Astrocyte (in vitro differentiated cells and primary cell): ENCODE results near the gene PDE11A. TPM values are rescaled to one million over a fixed set of nuclear protein-coding genes. Genes with fewer than 3 reads are reported as not detected.
A peak's percentile ranks its signal among the peaks of the same experiment; 100 is the strongest.

Experiments
- DNase-seq: peaks from one replicate; pipeline ENCODE4 v3.0.0-alpha.2; 2010; ENCODE audit warnings: low read depth
- FAIRE-seq: peaks from 2 replicates; lab custom pipeline; 2011; peaks lifted over from hg19 to GRCh38; lab: Jason Lieb, UNC
- H2AFZ ChIP-seq: 2 replicates; pipeline ENCODE4 v1.6.0; 2012; ENCODE audit warnings: low read depth, low read length, inconsistent platforms
- H3K27ac ChIP-seq: 2 replicates; pipeline ENCODE4 v1.5.1; 2011; ENCODE audit warnings: low read depth, low read length, inconsistent platforms
- H3K27me3 ChIP-seq: 2 replicates; pipeline ENCODE4 v1.6.0; 2011; ENCODE audit warnings: low read length, inconsistent platforms; ENCODE audit not compliant: insufficient read depth
- H3K36me3 ChIP-seq: 2 replicates; pipeline ENCODE4 v1.5.1; 2011; ENCODE audit warnings: low read length, inconsistent platforms; ENCODE audit not compliant: insufficient read depth
- H3K4me1 ChIP-seq: 2 replicates; pipeline ENCODE4 v1.5.1; 2011; ENCODE audit warnings: low read length, inconsistent platforms; ENCODE audit not compliant: insufficient read depth
- H3K4me2 ChIP-seq: 2 replicates; pipeline ENCODE4 v1.6.0; 2012; ENCODE audit warnings: low read length, inconsistent platforms
- H3K4me3 ChIP-seq: 2 replicates; pipeline ENCODE4 v1.5.1; 2011; ENCODE audit warnings: low read depth, mild to moderate bottlenecking, low read length, inconsistent platforms; ENCODE audit not compliant: insufficient read depth
- H3K79me2 ChIP-seq: 2 replicates; pipeline ENCODE4 v1.6.0; 2012; ENCODE audit warnings: mild to moderate bottlenecking, low read length, inconsistent platforms; ENCODE audit not compliant: insufficient read depth
- H3K9ac ChIP-seq: 2 replicates; pipeline ENCODE4 v1.6.0; 2012; ENCODE audit warnings: mild to moderate bottlenecking, low read length, inconsistent platforms
- H3K9me3 ChIP-seq: 2 replicates; pipeline ENCODE4 v1.5.1; 2012; ENCODE audit warnings: low read depth, mild to moderate bottlenecking, low read length, inconsistent platforms; ENCODE audit not compliant: insufficient read depth
- H4K20me1 ChIP-seq: 2 replicates; pipeline ENCODE4 v1.6.0; 2012; ENCODE audit warnings: low read length, inconsistent platforms; ENCODE audit not compliant: insufficient read depth
- H3K27ac Mint-ChIP-seq: one replicate; pipeline ENCODE4 v1.8.0; 2021; ENCODE audit warnings: mild to moderate bottlenecking, mixed read lengths; ENCODE audit not compliant: unreplicated experiment
- H3K27me3 Mint-ChIP-seq: one replicate; pipeline ENCODE4 v1.8.0; 2021; ENCODE audit warnings: low read depth, mixed read lengths; ENCODE audit not compliant: unreplicated experiment
- H3K36me3 Mint-ChIP-seq: one replicate; pipeline ENCODE4 v1.8.0; 2021; ENCODE audit warnings: low read depth, mixed read lengths; ENCODE audit not compliant: unreplicated experiment
- H3K4me1 Mint-ChIP-seq: one replicate; pipeline ENCODE4 v1.8.0; 2021; ENCODE audit warnings: low read depth, mixed read lengths; ENCODE audit not compliant: unreplicated experiment
- H3K4me3 Mint-ChIP-seq: one replicate; pipeline ENCODE4 v1.8.0; 2021; ENCODE audit warnings: mild to moderate bottlenecking, moderate library complexity, mixed read lengths; ENCODE audit not compliant: unreplicated experiment
- H3K9me3 Mint-ChIP-seq: one replicate; pipeline ENCODE4 v1.8.0; 2021; ENCODE audit warnings: mild to moderate bottlenecking, mixed read lengths; ENCODE audit not compliant: unreplicated experiment
- EZH2 ChIP-seq: IDR thresholded peaks from 2 replicates; pipeline ENCODE4 v1.6.1; 2012; ENCODE audit warnings: mild to moderate bottlenecking, low read length, inconsistent platforms; ENCODE audit not compliant: insufficient read depth
- total RNA-seq: library from RNA; stranded (reverse); gene quantifications from 2 replicates; pipeline ENCODE4 v1.2.1, GENCODE V29; 2021
- TF ChIP-seq, protein P1 (sequence below): IDR thresholded peaks from 2 replicates; pipeline ENCODE4 v1.5.1; 2011; ENCODE audit warnings: low read depth, mild to moderate bottlenecking, inconsistent platforms, low read length, moderate library complexity; ENCODE audit not compliant: insufficient read depth

Gene PDE11A
- total RNA-seq, 1 donor from 2014 or later, result 0.45 TPM

DNA sequence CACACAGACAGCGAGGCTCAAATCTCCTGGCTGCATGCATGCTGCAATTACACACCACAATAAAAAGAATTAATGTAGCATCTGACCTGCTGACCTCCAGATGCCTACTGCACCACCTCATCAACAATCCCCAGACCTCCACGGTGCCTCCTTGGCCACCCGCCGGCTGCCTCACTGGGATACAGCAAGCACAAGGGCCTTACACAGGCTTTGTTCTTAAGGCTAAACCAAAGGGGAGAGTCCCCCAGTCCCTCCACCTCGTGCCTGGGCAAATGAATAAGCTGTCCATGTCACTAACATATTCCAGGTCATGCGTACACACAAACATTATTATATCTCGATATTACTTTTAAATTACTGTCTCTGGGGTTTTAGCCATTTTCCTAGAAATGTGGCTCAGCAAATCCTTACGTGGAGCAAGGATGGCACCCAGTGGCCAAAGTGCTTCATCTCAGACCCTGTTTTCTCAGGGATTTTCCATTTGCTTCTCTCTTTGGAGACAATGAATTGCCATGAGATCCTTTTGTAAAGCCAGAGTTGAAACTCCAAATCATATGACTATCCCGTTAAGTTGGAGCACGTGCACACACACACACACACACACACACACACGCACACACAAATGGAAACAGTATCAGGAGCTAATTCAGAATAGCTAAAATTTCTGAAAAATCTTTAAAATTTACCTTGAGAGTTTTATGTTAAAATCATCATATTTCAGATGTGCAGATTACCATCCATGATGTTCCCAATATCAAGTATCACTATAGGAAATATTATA, 313.8 kb downstream of the PDE11A start:
- Histone ChIP-seq H3K27me3 (no peaks in the 10 kb centered on the region), H3K4me3 (no peak overlapping the region), H3K36me3 (no peaks in the 10 kb centered on the region), H2AFZ (peak overlapping the region; percentile 60), H3K27ac (no peak overlapping the region), H3K4me1 (no peaks in the 10 kb centered on the region), H3K4me2 (peak overlapping the region; percentile 35), H3K9ac (no peak overlapping the region), H3K79me2 (no peaks in the 10 kb centered on the region), H3K9me3 (no peaks in the 10 kb centered on the region), H4K20me1 (no peaks in the 10 kb centered on the region)
- TF ChIP-seq, protein P1, sequence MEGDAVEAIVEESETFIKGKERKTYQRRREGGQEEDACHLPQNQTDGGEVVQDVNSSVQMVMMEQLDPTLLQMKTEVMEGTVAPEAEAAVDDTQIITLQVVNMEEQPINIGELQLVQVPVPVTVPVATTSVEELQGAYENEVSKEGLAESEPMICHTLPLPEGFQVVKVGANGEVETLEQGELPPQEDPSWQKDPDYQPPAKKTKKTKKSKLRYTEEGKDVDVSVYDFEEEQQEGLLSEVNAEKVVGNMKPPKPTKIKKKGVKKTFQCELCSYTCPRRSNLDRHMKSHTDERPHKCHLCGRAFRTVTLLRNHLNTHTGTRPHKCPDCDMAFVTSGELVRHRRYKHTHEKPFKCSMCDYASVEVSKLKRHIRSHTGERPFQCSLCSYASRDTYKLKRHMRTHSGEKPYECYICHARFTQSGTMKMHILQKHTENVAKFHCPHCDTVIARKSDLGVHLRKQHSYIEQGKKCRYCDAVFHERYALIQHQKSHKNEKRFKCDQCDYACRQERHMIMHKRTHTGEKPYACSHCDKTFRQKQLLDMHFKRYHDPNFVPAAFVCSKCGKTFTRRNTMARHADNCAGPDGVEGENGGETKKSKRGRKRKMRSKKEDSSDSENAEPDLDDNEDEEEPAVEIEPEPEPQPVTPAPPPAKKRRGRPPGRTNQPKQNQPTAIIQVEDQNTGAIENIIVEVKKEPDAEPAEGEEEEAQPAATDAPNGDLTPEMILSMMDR, result peak; percentile 60
- no peak for TF ChIP-seq EZH2
- DNase-seq (peak; percentile 31), FAIRE-seq (no peak)
- Mint-ChIP-seq H3K36me3 (no peaks in the 10 kb centered on the region), H3K9me3 (peaks cover 3% of the 10 kb centered on the region), H3K27me3 (peaks cover 24% of the 10 kb centered on the region), H3K4me3 (no peak overlapping the region), H3K27ac (peak overlapping the region; percentile 64), H3K4me1 (peaks cover 15% of the 10 kb centered on the region)

DNA sequence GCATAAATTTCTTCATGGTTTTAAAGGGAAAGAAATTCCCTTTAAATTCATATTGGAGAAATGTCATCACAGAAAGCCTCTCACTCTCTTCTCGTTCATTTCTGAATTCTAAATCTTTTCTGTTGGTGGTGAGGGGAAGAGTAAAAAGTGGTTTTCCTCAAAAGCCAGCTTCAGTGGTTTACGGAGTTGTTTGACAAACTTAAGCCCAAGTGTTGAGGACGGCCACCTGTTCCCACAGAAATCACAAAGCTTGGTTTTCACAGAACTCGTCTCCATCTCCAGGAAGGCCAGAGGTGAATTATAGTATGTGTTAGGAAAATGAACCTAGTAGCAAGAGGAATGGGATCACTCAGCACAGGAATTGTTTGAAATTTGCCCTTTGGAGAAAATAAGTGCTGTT, 316.2 kb downstream of the PDE11A start:
- no peak for FAIRE-seq

More for the DNA sequence above, 316.2 kb downstream of the PDE11A start:
- no peak overlapping the region for H2AFZ ChIP-seq
- Mint-ChIP-seq H3K9me3 (no peaks in the 10 kb centered on the region), H3K36me3 (no peaks in the 10 kb centered on the region), H3K4me1 (peaks cover 15% of the 10 kb centered on the region), H3K27ac (no peak overlapping the region), H3K27me3 (peaks cover 5% of the 10 kb centered on the region), H3K4me3 (no peak overlapping the region)
- H3K4me2 ChIP-seq, result no peak overlapping the region
- H3K79me2 ChIP-seq, result no peaks in the 10 kb centered on the region
- H3K27ac ChIP-seq, result no peak overlapping the region
- no peaks in the 10 kb centered on the region for H3K9me3 ChIP-seq
- H3K9ac ChIP-seq, result no peak overlapping the region
- H3K4me3 ChIP-seq, result no peak overlapping the region
- no peak for TF ChIP-seq EZH2
- TF ChIP-seq, protein P1, result no peak
- H3K36me3 ChIP-seq, result no peaks in the 10 kb centered on the region
- no peaks in the 10 kb centered on the region for H3K27me3 ChIP-seq
- no peak for DNase-seq
- H3K4me1 ChIP-seq, result no peaks in the 10 kb centered on the region
- no peaks in the 10 kb centered on the region for H4K20me1 ChIP-seq
